Stimulated activated naive CD8-positive, alpha-beta T cell treated with anti-CD3 and anti-CD28 coated beads, Interleukin-15, Interleukin-2, amounts not matched to agents 100 ng/mL and 50 ng/mL, for 24 hours (primary cell): ENCODE data around the gene PAQR9.

Experiments
- H3K27ac Mint-ChIP-seq: one replicate; pipeline ENCODE4 v1.8.0; 2021; ENCODE audit warnings: mild to moderate bottlenecking, mixed read lengths
- H3K27me3 Mint-ChIP-seq: one replicate; pipeline ENCODE4 v1.8.0; 2021; ENCODE audit warnings: mixed read lengths
- H3K36me3 Mint-ChIP-seq: one replicate; pipeline ENCODE4 v1.8.0; 2021; ENCODE audit warnings: low read depth, mixed read lengths
- H3K4me1 Mint-ChIP-seq: one replicate; pipeline ENCODE4 v1.8.0; 2021; ENCODE audit warnings: low read depth, mixed read lengths
- H3K4me3 Mint-ChIP-seq: one replicate; pipeline ENCODE4 v1.8.0; 2021; ENCODE audit warnings: mild to moderate bottlenecking, mixed read lengths
- H3K9me3 Mint-ChIP-seq: one replicate; pipeline ENCODE4 v1.8.0; 2021; ENCODE audit warnings: mixed read lengths

PAQR9 gene

DNA sequence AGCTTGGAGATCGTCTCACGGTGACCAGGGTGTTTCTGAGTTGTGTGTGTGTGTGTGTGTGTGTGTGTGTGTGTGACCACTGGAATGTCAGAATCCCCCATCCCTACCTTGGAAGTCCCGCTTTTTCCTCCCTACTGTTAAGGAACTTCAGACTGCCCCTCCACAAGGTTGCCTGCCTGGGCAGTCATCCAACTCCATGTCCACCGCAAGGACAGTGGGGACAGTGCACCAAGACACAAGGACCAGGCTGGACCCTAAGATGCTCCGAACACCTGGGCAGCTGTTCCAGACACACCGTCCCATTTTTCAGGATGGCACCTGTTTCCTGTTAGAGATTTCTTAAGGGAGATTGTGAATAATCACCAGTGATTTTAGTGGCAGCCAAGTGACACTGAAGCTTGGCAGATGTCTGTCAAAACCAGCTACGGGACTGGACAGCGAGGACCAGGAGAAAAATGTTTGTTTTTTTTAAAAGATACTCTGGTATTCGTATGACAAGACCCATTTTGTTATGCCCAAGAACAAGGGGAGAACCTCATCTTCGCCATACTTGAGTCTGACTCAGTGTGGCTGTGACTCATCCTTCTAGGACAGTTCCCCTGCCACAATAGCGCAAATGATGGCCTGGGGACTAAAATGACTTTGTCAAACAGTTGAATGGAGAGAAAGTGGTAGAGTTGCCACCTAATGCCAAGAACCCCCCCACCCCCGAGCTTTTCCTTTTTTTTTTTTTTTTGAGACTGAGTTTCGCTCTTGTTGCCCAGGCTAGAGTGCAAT lies 15.5 kb downstream of the PAQR9 start:
- H3K4me1 Mint-ChIP-seq = no peaks in the 10 kb centered on the region
- no peak overlapping the region for H3K4me3 Mint-ChIP-seq
- no peaks in the 10 kb centered on the region for H3K9me3 Mint-ChIP-seq
- H3K27me3 Mint-ChIP-seq = peaks cover 36% of the 10 kb centered on the region
- H3K27ac Mint-ChIP-seq = no peak overlapping the region
- H3K36me3 Mint-ChIP-seq = no peaks in the 10 kb centered on the region

GRCh38 chr3:142947352-142947751 lies 16.1 kb downstream of the PAQR9 start:
- Mint-ChIP-seq H3K27ac (no peak overlapping the region), H3K4me1 (no peaks in the 10 kb centered on the region), H3K27me3 (peaks cover 36% of the 10 kb centered on the region), H3K9me3 (no peaks in the 10 kb centered on the region), H3K36me3 (no peaks in the 10 kb centered on the region), H3K4me3 (no peak overlapping the region)

GRCh38 chr3:142946861-142947260 lies 16.6 kb downstream of the PAQR9 start:
- no peak overlapping the region for H3K4me3 Mint-ChIP-seq
- H3K9me3 Mint-ChIP-seq = no peaks in the 10 kb centered on the region

DNA sequence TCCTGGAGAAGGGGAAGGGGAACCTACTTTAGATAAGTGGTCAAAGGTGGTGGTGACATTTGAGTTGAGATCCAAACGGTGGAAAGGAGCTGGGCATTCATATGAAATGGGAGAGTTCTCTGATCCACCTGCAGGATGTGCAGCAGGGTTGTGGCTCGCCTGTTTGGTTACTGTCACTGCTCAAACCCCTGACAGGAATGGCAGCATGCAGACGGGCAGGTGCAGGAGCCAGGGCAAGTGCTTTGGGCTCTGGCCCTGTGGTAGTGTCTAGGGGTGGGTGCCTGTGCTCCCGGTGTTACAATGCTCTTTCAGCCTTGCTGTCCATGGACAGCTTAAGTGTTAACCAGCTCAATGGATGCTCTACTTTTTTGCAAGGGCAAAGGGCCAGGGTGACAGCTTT lies 18.5 kb downstream of the PAQR9 start:
- no peak overlapping the region for H3K4me3 Mint-ChIP-seq
- H3K9me3 Mint-ChIP-seq = no peaks in the 10 kb centered on the region
- H3K4me1 Mint-ChIP-seq = no peaks in the 10 kb centered on the region
- H3K27me3 Mint-ChIP-seq = peaks cover 37% of the 10 kb centered on the region
- H3K27ac Mint-ChIP-seq = no peak overlapping the region
- no peaks in the 10 kb centered on the region for H3K36me3 Mint-ChIP-seq

More at GRCh38 chr3:142946861-142947260, 16.6 kb downstream of the PAQR9 start:
- Mint-ChIP-seq H3K27ac (no peak overlapping the region), H3K4me1 (no peaks in the 10 kb centered on the region), H3K36me3 (no peaks in the 10 kb centered on the region), H3K27me3 (peaks cover 40% of the 10 kb centered on the region)

GRCh38 chr3:142944342-142944741 lies 19.1 kb downstream of the PAQR9 start:
- H3K36me3 Mint-ChIP-seq = no peaks in the 10 kb centered on the region
- peaks cover 30% of the 10 kb centered on the region for H3K27me3 Mint-ChIP-seq
- H3K27ac Mint-ChIP-seq = no peak overlapping the region
- no peaks in the 10 kb centered on the region for H3K9me3 Mint-ChIP-seq
- H3K4me3 Mint-ChIP-seq = no peak overlapping the region
- no peaks in the 10 kb centered on the region for H3K4me1 Mint-ChIP-seq

GRCh38 chr3:142943870-142944269 lies 19.6 kb downstream of the PAQR9 start:
- no peak overlapping the region for H3K4me3 Mint-ChIP-seq
- no peaks in the 10 kb centered on the region for H3K4me1 Mint-ChIP-seq
- H3K36me3 Mint-ChIP-seq = no peaks in the 10 kb centered on the region
- no peak overlapping the region for H3K27ac Mint-ChIP-seq
- H3K9me3 Mint-ChIP-seq = no peaks in the 10 kb centered on the region
- H3K27me3 Mint-ChIP-seq = peaks cover 26% of the 10 kb centered on the region

GRCh38 chr3:142943349-142943748 lies 20.1 kb downstream of the PAQR9 start:
- Mint-ChIP-seq H3K36me3 (no peaks in the 10 kb centered on the region), H3K4me3 (no peak overlapping the region), H3K9me3 (no peaks in the 10 kb centered on the region)

GRCh38 chr3:142941373-142942123 lies 21.9 kb downstream of the PAQR9 start:
- Mint-ChIP-seq H3K27ac (no peak overlapping the region), H3K9me3 (no peaks in the 10 kb centered on the region), H3K4me1 (no peaks in the 10 kb centered on the region), H3K27me3 (peaks cover 13% of the 10 kb centered on the region), H3K4me3 (no peak overlapping the region), H3K36me3 (no peaks in the 10 kb centered on the region)

More at GRCh38 chr3:142943349-142943748, 20.1 kb downstream of the PAQR9 start:
- Mint-ChIP-seq H3K27ac (no peak overlapping the region), H3K4me1 (no peaks in the 10 kb centered on the region), H3K27me3 (peaks cover 24% of the 10 kb centered on the region)

- no peak overlapping the region for H3K27ac Mint-ChIP-seq
- H3K4me1 Mint-ChIP-seq = no peaks in the 10 kb centered on the region
- no peaks in the 10 kb centered on the region for H3K9me3 Mint-ChIP-seq
- H3K27me3 Mint-ChIP-seq = peaks cover 7% of the 10 kb centered on the region
- no peaks in the 10 kb centered on the region for H3K36me3 Mint-ChIP-seq
- H3K4me3 Mint-ChIP-seq = no peak overlapping the region
Observed at GRCh38 chr3:142940472-142940871, 23.0 kb downstream of the PAQR9 start.

DNA sequence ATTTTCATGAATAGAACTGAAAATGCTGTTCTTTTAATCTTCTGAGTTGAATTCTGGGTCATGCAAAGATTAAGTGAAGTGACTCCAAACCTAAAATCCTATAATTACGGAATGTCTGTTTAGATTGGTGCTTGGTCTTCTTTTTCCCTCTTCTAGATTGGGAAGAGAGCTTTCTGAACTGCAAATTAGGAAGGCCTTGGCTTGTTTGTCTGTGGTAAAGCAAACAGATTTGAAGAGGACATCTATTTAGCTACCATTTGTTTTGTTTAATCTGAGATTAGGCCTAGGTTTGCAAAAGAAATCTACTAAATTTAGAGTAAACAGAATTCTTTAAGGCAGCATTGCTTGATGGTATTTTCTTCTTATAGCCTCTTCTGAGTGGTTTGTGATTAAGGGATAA lies 23.5 kb downstream of the PAQR9 start:
- Mint-ChIP-seq H3K9me3 (no peaks in the 10 kb centered on the region), H3K4me1 (no peaks in the 10 kb centered on the region), H3K27me3 (peaks cover 7% of the 10 kb centered on the region), H3K27ac (no peak overlapping the region), H3K36me3 (no peaks in the 10 kb centered on the region), H3K4me3 (no peak overlapping the region)

GRCh38 chr3:142935963-142936362 lies 27.5 kb downstream of the PAQR9 start:
- H3K27ac Mint-ChIP-seq = no peak overlapping the region
- H3K9me3 Mint-ChIP-seq = no peaks in the 10 kb centered on the region
- no peaks in the 10 kb centered on the region for H3K27me3 Mint-ChIP-seq
- H3K4me3 Mint-ChIP-seq = no peak overlapping the region
- H3K36me3 Mint-ChIP-seq = no peaks in the 10 kb centered on the region
- H3K4me1 Mint-ChIP-seq = no peaks in the 10 kb centered on the region

GRCh38 chr3:142934887-142935269 lies 28.6 kb downstream of the PAQR9 start:
- H3K9me3 Mint-ChIP-seq = no peaks in the 10 kb centered on the region

GRCh38 chr3:142934128-142934886 lies 29.2 kb downstream of the PAQR9 start:
- Mint-ChIP-seq H3K27me3 (no peaks in the 10 kb centered on the region), H3K27ac (no peak overlapping the region), H3K36me3 (no peaks in the 10 kb centered on the region), H3K4me1 (no peaks in the 10 kb centered on the region), H3K9me3 (no peaks in the 10 kb centered on the region), H3K4me3 (no peak overlapping the region)

More at GRCh38 chr3:142934887-142935269, 28.6 kb downstream of the PAQR9 start:
- no peak overlapping the region for H3K27ac Mint-ChIP-seq
- no peak overlapping the region for H3K4me3 Mint-ChIP-seq
- H3K27me3 Mint-ChIP-seq = no peaks in the 10 kb centered on the region
- H3K36me3 Mint-ChIP-seq = no peaks in the 10 kb centered on the region
- no peaks in the 10 kb centered on the region for H3K4me1 Mint-ChIP-seq

- no peaks in the 10 kb centered on the region for H3K4me1 Mint-ChIP-seq
- no peak overlapping the region for H3K27ac Mint-ChIP-seq
- H3K4me3 Mint-ChIP-seq = no peak overlapping the region
- peaks cover 16% of the 10 kb centered on the region for H3K27me3 Mint-ChIP-seq
- H3K9me3 Mint-ChIP-seq = no peaks in the 10 kb centered on the region
- no peaks in the 10 kb centered on the region for H3K36me3 Mint-ChIP-seq
Observed at GRCh38 chr3:142931222-142931621, 32.3 kb downstream of the PAQR9 start.

- no peaks in the 10 kb centered on the region for H3K9me3 Mint-ChIP-seq
- H3K27me3 Mint-ChIP-seq = peaks cover 24% of the 10 kb centered on the region
Observed at GRCh38 chr3:142930463-142930862, 33.0 kb downstream of the PAQR9 start.

More at GRCh38 chr3:142930463-142930862, 33.0 kb downstream of the PAQR9 start:
- Mint-ChIP-seq H3K4me1 (no peaks in the 10 kb centered on the region), H3K27ac (no peak overlapping the region), H3K36me3 (no peaks in the 10 kb centered on the region), H3K4me3 (no peak overlapping the region)
